ENCODE results near the gene FAM24B.

Gene FAM24B

DNA sequence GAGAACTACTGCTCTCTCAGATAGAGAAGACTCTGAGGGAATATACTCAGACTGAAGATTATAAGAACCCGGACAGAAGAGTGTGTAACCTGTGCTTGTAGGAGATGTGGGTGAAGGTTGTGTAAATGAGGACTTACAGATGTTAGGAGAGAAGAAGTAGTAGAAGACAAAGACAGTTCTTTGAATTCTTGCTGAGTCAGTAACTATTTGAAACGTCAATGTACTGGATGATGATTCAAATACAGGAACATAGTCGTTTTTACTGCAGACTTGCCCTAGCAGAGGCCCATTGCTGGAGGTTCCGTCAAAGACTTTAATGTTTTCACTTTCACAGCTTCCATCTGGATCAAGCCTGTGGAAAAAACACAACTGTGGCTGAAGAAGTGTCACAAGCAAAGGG is 40.5 kb downstream of the FAM24B start:
- DNase-seq (ENCODE audit: low read depth, low spot score), result no peak
- TF ChIP-seq, protein P1, sequence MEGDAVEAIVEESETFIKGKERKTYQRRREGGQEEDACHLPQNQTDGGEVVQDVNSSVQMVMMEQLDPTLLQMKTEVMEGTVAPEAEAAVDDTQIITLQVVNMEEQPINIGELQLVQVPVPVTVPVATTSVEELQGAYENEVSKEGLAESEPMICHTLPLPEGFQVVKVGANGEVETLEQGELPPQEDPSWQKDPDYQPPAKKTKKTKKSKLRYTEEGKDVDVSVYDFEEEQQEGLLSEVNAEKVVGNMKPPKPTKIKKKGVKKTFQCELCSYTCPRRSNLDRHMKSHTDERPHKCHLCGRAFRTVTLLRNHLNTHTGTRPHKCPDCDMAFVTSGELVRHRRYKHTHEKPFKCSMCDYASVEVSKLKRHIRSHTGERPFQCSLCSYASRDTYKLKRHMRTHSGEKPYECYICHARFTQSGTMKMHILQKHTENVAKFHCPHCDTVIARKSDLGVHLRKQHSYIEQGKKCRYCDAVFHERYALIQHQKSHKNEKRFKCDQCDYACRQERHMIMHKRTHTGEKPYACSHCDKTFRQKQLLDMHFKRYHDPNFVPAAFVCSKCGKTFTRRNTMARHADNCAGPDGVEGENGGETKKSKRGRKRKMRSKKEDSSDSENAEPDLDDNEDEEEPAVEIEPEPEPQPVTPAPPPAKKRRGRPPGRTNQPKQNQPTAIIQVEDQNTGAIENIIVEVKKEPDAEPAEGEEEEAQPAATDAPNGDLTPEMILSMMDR (IDR thresholded peaks at IDR 0.05; ENCODE audit: low read depth, low read length), result no peak
- H3K4me3 ChIP-seq (ENCODE audit: low read depth, low read length), result no peak overlapping the region
- in situ Hi-C loops (cut with HindIII; ENCODE audit: low sequenced_read_pairs), result no loop called here

DNA sequence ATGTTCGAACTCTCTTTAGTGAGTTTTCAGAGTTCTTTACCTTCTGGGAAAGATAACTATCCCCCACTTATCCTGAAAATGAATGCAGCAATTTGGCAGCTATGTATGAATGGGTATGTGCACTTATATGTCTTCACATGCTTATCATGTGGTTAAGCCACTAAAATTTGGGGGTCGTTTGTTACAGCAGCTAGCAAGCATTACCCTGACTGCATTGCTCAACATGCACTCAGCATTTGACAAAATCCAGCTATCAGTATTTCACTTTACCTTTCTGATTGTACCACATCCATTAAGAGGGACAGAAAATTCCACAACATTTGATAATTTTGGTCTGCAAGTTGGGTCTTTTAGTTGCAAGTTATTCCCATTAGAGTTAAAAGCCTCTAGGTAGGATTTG is 43.5 kb downstream of the FAM24B start:
- in situ Hi-C loops (cut with HindIII; ENCODE audit: low sequenced_read_pairs), result no loop called here
- H3K4me3 ChIP-seq (ENCODE audit: low read depth, low read length), result no peak overlapping the region
- DNase-seq (ENCODE audit: low read depth, low spot score), result no peak

GRCh38 chr10:122830965-122831353 is 48.4 kb downstream of the FAM24B start:
- in situ Hi-C loops (cut with HindIII; ENCODE audit: low sequenced_read_pairs), result no loop called here

More for the DNA sequence above, 43.5 kb downstream of the FAM24B start:
- TF ChIP-seq, protein P1 (IDR thresholded peaks at IDR 0.05; ENCODE audit: low read depth, low read length), result no peak

DNA sequence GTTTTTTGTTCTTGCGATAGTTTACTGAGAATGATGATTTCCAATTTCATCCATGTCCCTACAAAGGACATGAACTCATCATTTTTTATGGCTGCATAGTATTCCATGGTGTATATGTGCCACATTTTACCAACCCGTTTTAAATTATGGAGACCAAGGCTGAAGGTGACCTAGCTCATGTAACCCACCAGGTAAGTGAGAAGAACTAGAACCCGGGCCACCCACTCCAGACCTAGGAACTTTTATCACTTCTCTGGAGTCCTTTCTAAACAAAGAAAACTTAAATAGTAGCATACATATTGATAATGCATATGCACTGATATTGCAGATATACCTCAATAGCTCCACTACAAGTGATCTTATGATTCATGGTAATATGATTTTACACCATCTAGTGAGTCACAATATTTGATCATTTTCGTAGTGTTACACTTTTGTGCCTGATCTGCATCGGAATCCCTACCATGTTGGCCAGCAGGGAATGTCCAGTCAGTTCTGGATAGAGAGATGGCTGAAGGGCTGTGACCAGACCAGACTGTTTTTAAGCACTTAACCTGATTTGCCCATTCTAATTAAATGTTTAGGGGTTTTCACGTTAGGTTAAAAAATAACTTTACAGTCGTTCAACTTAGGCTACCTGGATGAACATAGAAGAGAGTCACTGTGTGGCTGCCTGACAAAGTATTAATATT is 49.0 kb downstream of the FAM24B start:
- TF ChIP-seq, protein P1 (IDR thresholded peaks at IDR 0.05; ENCODE audit: low read depth, low read length), result no peak
- no peak for DNase-seq (ENCODE audit: low read depth, low spot score)
- in situ Hi-C loops (cut with HindIII; ENCODE audit: low sequenced_read_pairs), result no loop called here
- no peak overlapping the region for H3K4me3 ChIP-seq (ENCODE audit: low read depth, low read length)

More at GRCh38 chr10:122830965-122831353, 48.4 kb downstream of the FAM24B start:
- DNase-seq (ENCODE audit: low read depth, low spot score), result no peak
- TF ChIP-seq, protein P1 (IDR thresholded peaks at IDR 0.05; ENCODE audit: low read depth, low read length), result no peak
- no peak overlapping the region for H3K4me3 ChIP-seq (ENCODE audit: low read depth, low read length)

DNA sequence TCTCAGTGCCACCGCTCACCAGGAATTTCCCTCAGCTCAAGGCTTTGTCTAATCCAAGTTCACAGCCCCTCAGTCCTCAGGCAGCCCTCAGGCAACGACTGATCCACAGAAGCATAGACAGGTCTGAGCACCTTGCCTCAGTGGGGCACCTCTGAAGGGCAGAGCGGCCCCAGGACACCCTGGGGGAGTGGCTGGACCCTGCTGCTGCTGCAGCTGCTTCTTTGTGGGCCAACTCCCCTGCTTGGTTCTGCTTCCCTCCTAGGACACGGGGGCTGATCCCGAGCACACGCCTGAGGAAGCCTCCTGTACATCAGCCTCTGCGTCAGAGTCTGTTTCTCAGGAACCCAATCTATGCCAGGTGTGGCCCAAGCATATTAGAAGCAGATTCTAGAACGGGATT is 49.9 kb downstream of the FAM24B start:
- in situ Hi-C loops (cut with HindIII; ENCODE audit: low sequenced_read_pairs), result no loop called here
- H3K4me3 ChIP-seq (ENCODE audit: low read depth, low read length), result no peak overlapping the region
- TF ChIP-seq, protein P1 (IDR thresholded peaks at IDR 0.05; ENCODE audit: low read depth, low read length), result no peak
- DNase-seq (ENCODE audit: low read depth, low spot score), result no peak

GRCh38 chr10:122828716-122829255 is 50.6 kb downstream of the FAM24B start:
- in situ Hi-C loops (cut with HindIII; ENCODE audit: low sequenced_read_pairs), result no loop called here
- no peak overlapping the region for H3K4me3 ChIP-seq (ENCODE audit: low read depth, low read length)
- no peak for DNase-seq (ENCODE audit: low read depth, low spot score)
- TF ChIP-seq, protein P1 (IDR thresholded peaks at IDR 0.05; ENCODE audit: low read depth, low read length), result no peak
